SK-N-MC (cell line): ENCODE data around the gene STRIP2.

Source experiments
- EZH2 ChIP-seq: fragments of 200-600 bp; sonication (generic); IDR thresholded peaks from one replicate; pipeline ENCODE4 v1.6.1; 2017; ENCODE audit warnings: antibody characterized with exemption
- POLR2AphosphoS5 ChIP-seq: IDR thresholded peaks from 2 replicates; pipeline ENCODE4 v1.6.1; 2012; ENCODE audit warnings: mild to moderate bottlenecking, low read depth, low read length, borderline replicate concordance

DNA sequence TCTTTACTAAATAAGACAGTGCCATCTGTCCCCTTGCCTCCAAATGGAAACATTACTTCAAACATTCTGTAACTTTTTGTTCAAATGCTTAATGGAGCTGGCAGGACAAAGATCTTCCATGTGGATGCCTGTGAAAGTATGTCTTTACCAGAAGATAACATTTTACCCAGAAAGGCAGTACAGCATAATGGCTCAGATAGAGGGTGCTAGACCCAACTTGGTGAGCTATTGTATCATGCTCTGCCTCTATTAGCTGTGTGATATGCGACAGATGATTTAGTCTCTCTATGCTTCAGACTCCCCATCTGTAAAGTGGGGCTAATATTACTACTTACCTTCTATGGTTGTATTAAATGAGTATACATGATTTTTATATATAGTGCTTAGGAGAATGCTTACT is 59.3 kb downstream of the STRIP2 start:
- no peak for TF ChIP-seq POLR2AphosphoS5
- no peak for TF ChIP-seq EZH2
